Testis (tissue), 2 donors: Measurements from ENCODE around the gene FILIP1.

ENCODE experiments used
- POLR2A ChIP-seq: fragments of 450-650 bp; IDR thresholded peaks from one replicate; pipeline ENCODE4 v1.6.1; 2017; ENCODE audit warnings: antibody characterized with exemption, mild to moderate bottlenecking, moderate library complexity
- TF ChIP-seq, protein P1 (sequence below), 3 experiments: fragments of 450-650 bp in 2 of 3; fragments of 200-600 bp in 1 of 3; sonication (generic) in 1 of 3; IDR thresholded peaks; one replicate each; pipeline ENCODE4 v1.5.1; 2016 to 2019; ENCODE audit warnings: antibody characterized with exemption in 3 of 3, mild to moderate bottlenecking in 2 of 3, moderate library complexity in 1 of 3

DNA sequence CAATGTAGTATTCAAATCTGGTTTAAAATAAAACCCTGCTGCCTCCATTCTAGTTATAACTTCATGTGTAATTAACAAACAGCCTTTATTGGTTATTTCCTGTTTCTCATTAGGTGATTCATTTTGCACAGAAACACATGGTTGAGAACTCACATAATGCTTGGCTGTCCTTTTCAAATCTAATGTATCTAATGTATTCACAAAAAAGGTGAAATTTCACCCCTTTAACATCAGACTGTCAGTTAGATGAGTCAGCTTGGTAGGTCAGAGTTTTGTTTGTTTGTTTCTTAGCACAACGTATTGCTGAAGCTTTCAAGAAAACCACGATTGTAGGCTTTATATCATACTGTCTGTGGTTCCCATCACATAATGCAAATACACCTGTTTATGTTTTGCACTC is 130.3 kb downstream of the FILIP1 start:
- TF ChIP-seq, protein P1, sequence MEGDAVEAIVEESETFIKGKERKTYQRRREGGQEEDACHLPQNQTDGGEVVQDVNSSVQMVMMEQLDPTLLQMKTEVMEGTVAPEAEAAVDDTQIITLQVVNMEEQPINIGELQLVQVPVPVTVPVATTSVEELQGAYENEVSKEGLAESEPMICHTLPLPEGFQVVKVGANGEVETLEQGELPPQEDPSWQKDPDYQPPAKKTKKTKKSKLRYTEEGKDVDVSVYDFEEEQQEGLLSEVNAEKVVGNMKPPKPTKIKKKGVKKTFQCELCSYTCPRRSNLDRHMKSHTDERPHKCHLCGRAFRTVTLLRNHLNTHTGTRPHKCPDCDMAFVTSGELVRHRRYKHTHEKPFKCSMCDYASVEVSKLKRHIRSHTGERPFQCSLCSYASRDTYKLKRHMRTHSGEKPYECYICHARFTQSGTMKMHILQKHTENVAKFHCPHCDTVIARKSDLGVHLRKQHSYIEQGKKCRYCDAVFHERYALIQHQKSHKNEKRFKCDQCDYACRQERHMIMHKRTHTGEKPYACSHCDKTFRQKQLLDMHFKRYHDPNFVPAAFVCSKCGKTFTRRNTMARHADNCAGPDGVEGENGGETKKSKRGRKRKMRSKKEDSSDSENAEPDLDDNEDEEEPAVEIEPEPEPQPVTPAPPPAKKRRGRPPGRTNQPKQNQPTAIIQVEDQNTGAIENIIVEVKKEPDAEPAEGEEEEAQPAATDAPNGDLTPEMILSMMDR (IDR thresholded peaks at IDR 0.05): no peak
- no peak for TF ChIP-seq POLR2A
